GM12878 (cell line): Measurements from ENCODE around the gene SEC11A. TPM values are rescaled to one million over a fixed set of nuclear protein-coding genes. Genes with fewer than 3 reads are reported as not detected.
A peak's percentile ranks its signal among the peaks of the same experiment; 100 is the strongest.

Source experiments
- BHLHE40 ChIP-seq, 2 experiments: fragments of 450-650 bp in 1 of 2; IDR thresholded peaks; 2 replicates each; pipeline ENCODE4 v1.6.1; 2011 to 2017; ENCODE audit warnings: low read depth in 2 of 2, borderline replicate concordance in 1 of 2, improper control_type of control experiment in 1 of 2, low read length in 1 of 2, mild to moderate bottlenecking in 1 of 2
- BMI1 ChIP-seq: fragments of 450-650 bp; IDR thresholded peaks from 2 replicates; pipeline ENCODE4 v1.6.1; 2016; ENCODE audit warnings: mild to moderate bottlenecking, moderate library complexity, borderline replicate concordance
- CBX3 ChIP-seq: fragments of 200-600 bp; sonication (generic); IDR thresholded peaks from 2 replicates; pipeline ENCODE4 v1.6.1; 2016; ENCODE audit warnings: low read depth, borderline replicate concordance
- CBX5 ChIP-seq: sonication (generic); IDR thresholded peaks from 2 replicates; pipeline ENCODE4 v1.6.1; 2016; ENCODE audit warnings: low read depth, moderate library complexity, mild to moderate bottlenecking, inconsistent platforms
- CEBPB ChIP-seq, 2 experiments: fragments of 150-350 bp in 1 of 2; IDR thresholded peaks; 2 replicates each; pipeline ENCODE4 v1.6.1; 2012 to 2014; ENCODE audit warnings: low read depth in 2 of 2, low read length in 2 of 2, borderline replicate concordance in 1 of 2, inconsistent platforms in 1 of 2
- CHD2 ChIP-seq: IDR thresholded peaks from 2 replicates; pipeline ENCODE4 v1.6.1; 2011; ENCODE audit warnings: low read depth, low read length, improper control_type of control experiment, borderline replicate concordance
- CREB1 ChIP-seq: IDR thresholded peaks from 2 replicates; pipeline ENCODE4 v1.6.1; 2012; ENCODE audit warnings: low read depth, mild to moderate bottlenecking, inconsistent platforms
- DPF2 ChIP-seq: fragments of 450-650 bp; IDR thresholded peaks from 2 replicates; pipeline ENCODE4 v1.6.1; 2017; ENCODE audit warnings: mild to moderate bottlenecking
- ETV6 ChIP-seq, 2 experiments: fragments of 450-650 bp in 1 of 2; IDR thresholded peaks in 1 of 2; conservative IDR thresholded peaks in 1 of 2; 2 replicates each; pipeline ENCODE4 v1.6.1; 2014; ENCODE audit warnings: antibody characterized with exemption in 1 of 2, borderline replicate concordance in 1 of 2, low read depth in 1 of 2, mild to moderate bottlenecking in 1 of 2, moderate library complexity in 1 of 2
- HDAC2 ChIP-seq: fragments of 200-600 bp; sonication (generic); IDR thresholded peaks from 2 replicates; pipeline ENCODE4 v1.6.1; 2017
- JUNB ChIP-seq: IDR thresholded peaks from 2 replicates; pipeline ENCODE4 v1.6.1; 2016; ENCODE audit warnings: antibody characterized with exemption, mild to moderate bottlenecking
- KAT2A ChIP-seq: conservative IDR thresholded peaks from 2 replicates; pipeline ENCODE4 v1.6.1; 2011; ENCODE audit warnings: low read depth, low read length; ENCODE audit not compliant: control insufficient read depth
- MEF2A ChIP-seq: IDR thresholded peaks from 2 replicates; pipeline ENCODE4 v1.6.1; 2011; ENCODE audit warnings: low read depth, mild to moderate bottlenecking, low read length, moderate library complexity; ENCODE audit not compliant: insufficient read depth
- MYB ChIP-seq: fragments of 150-350 bp; IDR thresholded peaks from 2 replicates; pipeline ENCODE4 v1.6.1; 2014; ENCODE audit warnings: mild to moderate bottlenecking, low read depth, low read length, borderline replicate concordance
- NFXL1 ChIP-seq: fragments of 450-650 bp; IDR thresholded peaks from 2 replicates; pipeline ENCODE4 v1.6.1; 2017; ENCODE audit warnings: antibody characterized with exemption, mild to moderate bottlenecking, borderline replicate concordance
- NFYB ChIP-seq: IDR thresholded peaks from 2 replicates; pipeline ENCODE4 v1.6.1; 2011; ENCODE audit warnings: low read depth, mild to moderate bottlenecking, low read length, improper control_type of control experiment, moderate library complexity; ENCODE audit not compliant: insufficient read depth
- NRF1 ChIP-seq: conservative IDR thresholded peaks from 2 replicates; pipeline ENCODE4 v1.6.1; 2011; ENCODE audit warnings: mild to moderate bottlenecking, low read depth, low read length, improper control_type of control experiment
- PAX5 ChIP-seq: IDR thresholded peaks from 2 replicates; pipeline ENCODE4 v1.6.1; 2011; ENCODE audit warnings: low read depth, low read length, borderline replicate concordance
- SP1 ChIP-seq: IDR thresholded peaks from one replicate; pipeline ENCODE4 v1.6.1; 2011; ENCODE audit warnings: low read depth, low read length
- TARDBP ChIP-seq: IDR thresholded peaks from 2 replicates; pipeline ENCODE4 v1.6.1; 2016; ENCODE audit warnings: borderline replicate concordance
- ZBTB11 ChIP-seq: fragments of 450-650 bp; formaldehyde crosslinking; IDR thresholded peaks from 2 replicates; pipeline ENCODE4 v1.5.0; 2022; ENCODE audit warnings: mild to moderate bottlenecking, missing genetic modification characterization
- ZNF217 ChIP-seq: fragments of 450-650 bp; IDR thresholded peaks from 2 replicates; pipeline ENCODE4 v1.6.1; 2017; ENCODE audit warnings: antibody characterized with exemption, mild to moderate bottlenecking
- ZNF384 ChIP-seq: IDR thresholded peaks from 2 replicates; pipeline ENCODE4 v1.6.1; 2012; ENCODE audit warnings: low read depth, mild to moderate bottlenecking, low read length, improper control_type of control experiment, borderline replicate concordance
- polyA plus RNA-seq, 11 experiments: library from polyadenylated mRNA; depleted of rRNA in 4 of 11; unstranded in 6 of 11; stranded (reverse) in 5 of 11; fragments of >200 nt; fragmentation: Nextera tagmentation in 4 of 11; fragmentation: Illumina TruSeq in 1 of 11; extraction: Ambion mirVana in 4 of 11; extraction: Trizol in 1 of 11; gene quantifications; 1 replicate in 1 of 11; 2 replicates in 10 of 11; pipeline versions ENCODE4 v1.2.1 to v1.2.3, GENCODE V29; 2011 to 2016; ENCODE audit warnings: inconsistent platforms in 2 of 11, missing spikeins in 2 of 11, low read depth in 1 of 11
- total RNA-seq, 4 experiments: library from RNA; depleted of rRNA in 3 of 4; stranded (reverse); fragments of >200 nt in 3 of 4; fragmentation: Illumina TruSeq in 1 of 4; extraction: Trizol in 1 of 4; gene quantifications; 2 replicates each; pipeline versions ENCODE4 v1.2.1 to v1.2.3, GENCODE V29; 2013 to 2021
- TF ChIP-seq, protein P1 (sequence below): IDR thresholded peaks from 2 replicates; pipeline ENCODE4 v1.6.1; 2011; ENCODE audit warnings: low read depth, low read length, improper control_type of control experiment, borderline replicate concordance

Gene SEC11A
- total and polyA plus RNA-seq, 10 of the 15 experiments (the other 5 are each of a cell fraction or from before 2014, with no cell fraction given) = 99.2 to 159 (median 143) TPM

DNA sequence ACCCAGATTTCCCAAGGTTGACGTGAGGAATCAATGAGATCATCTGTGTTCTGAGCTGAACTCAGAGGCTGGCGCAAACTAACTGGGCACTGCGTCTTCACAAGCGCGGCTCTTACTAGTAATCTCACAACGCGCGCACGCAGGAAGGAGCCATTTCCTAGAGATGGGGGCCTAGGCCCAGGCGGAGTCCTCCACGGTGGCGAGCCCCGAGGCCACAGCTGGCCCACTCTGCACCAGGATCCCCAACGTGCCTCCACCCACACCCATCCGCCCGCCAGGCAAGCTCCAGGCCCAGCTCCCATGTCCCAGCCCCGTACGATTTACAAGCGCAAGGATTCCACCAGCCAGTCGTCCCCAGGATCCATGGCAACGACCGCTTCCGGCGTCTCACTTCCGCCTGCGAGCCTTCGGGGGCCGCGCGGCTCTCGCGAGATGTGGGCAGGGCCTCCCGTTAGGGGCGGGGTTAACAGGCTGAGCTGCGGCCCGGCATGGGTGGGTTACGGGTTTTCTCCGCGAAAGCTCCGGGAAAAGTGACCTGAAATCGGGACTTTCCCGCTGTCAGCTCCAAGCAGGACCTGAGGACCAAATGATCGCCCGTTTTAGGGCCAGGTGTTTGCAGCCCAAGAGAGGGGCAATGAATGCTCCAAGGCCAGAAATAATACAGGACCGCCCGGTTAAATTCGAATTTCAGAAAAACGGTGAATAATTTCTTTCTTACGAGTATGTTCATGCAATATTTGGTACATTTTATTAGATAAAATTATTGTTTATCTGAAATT, 61.8 kb downstream of the SEC11A start, which contains the start of gene WDR73 (continued):
- no peak for TF ChIP-seq CBX3
- no peak for TF ChIP-seq CEBPB (IDR thresholded peaks at IDR 0.05; ENCODE audit: borderline replicate concordance in 1 of 2, low read depth in 2 of 2, low read length in 2 of 2)
- no peak for TF ChIP-seq ETV6 (conservative IDR thresholded peaks at IDR 0.05 in 1 of 2, IDR thresholded peaks at IDR 0.05 in 1 of 2; ENCODE audit: borderline replicate concordance in 1 of 2, low read depth in 1 of 2)
- TF ChIP-seq HDAC2 = no peak
- no peak for TF ChIP-seq KAT2A
- no peak for TF ChIP-seq CBX5
- no peak for TF ChIP-seq NFYB
- no peak for TF ChIP-seq JUNB
- TF ChIP-seq ZNF217 = no peak
- TF ChIP-seq, protein P1, sequence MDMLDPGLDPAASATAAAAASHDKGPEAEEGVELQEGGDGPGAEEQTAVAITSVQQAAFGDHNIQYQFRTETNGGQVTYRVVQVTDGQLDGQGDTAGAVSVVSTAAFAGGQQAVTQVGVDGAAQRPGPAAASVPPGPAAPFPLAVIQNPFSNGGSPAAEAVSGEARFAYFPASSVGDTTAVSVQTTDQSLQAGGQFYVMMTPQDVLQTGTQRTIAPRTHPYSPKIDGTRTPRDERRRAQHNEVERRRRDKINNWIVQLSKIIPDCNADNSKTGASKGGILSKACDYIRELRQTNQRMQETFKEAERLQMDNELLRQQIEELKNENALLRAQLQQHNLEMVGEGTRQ = no peak
- no peak for TF ChIP-seq ZBTB11 (CRISPR knock-in tag)
- TF ChIP-seq BMI1 = peak; percentile 94
- TF ChIP-seq DPF2 = peak; percentile 38; the same call in 1 of the 2 replicates
- no peak for TF ChIP-seq MEF2A
- TF ChIP-seq ZNF384 = no peak
- TF ChIP-seq TARDBP = no peak
- TF ChIP-seq MYB = no peak
- peak; percentile 46 for TF ChIP-seq CREB1
- TF ChIP-seq PAX5 = no peak
- TF ChIP-seq NRF1 = no peak
- TF ChIP-seq SP1 = peak; percentile 52
- TF ChIP-seq NFXL1 = no peak
- peak in 1 of 2 experiments; percentile 57; a peak in 2 of 4 replicates for TF ChIP-seq BHLHE40 (IDR thresholded peaks at IDR 0.05; ENCODE audit: borderline replicate concordance in 1 of 2, low read depth in 2 of 2, low read length in 1 of 2)
- TF ChIP-seq CHD2 = peak; percentile 100
